ENCODE data around the gene BMP8B. TPM values are rescaled to one million over a fixed set of nuclear protein-coding genes. Genes with fewer than 3 reads are reported as not detected.
"Not testable (repeated sequence)": the region's sequence is repeated elsewhere in the genome, so short reads cannot be mapped to it uniquely, and the experiment has no call there.

The BMP8B gene
- polyA plus RNA-seq, 6 donors from 2014 or later, result 0.09 to 0.84 (median 0.31) TPM; not detected in 2

GRCh38 chr1:39770100-39771021 lies 18.3 kb downstream of the BMP8B start:
- H3K27me3 Mint-ChIP-seq, H3K36me3 Mint-ChIP-seq, H3K4me1 Mint-ChIP-seq, H3K9me3 Mint-ChIP-seq: not testable (repeated sequence)
- DNase-seq, result peak; percentile 41
- peak overlapping the region in 4 of 8 donors; percentile 8 to 63 (median 44) for H3K4me3 Mint-ChIP-seq
- peak overlapping the region in 1 of 6 donors; percentile 70 for H3K27ac Mint-ChIP-seq
- peak; percentile 46 to 56 for ATAC-seq (ENCODE audit: low read depth in 2 of 2)

DNA sequence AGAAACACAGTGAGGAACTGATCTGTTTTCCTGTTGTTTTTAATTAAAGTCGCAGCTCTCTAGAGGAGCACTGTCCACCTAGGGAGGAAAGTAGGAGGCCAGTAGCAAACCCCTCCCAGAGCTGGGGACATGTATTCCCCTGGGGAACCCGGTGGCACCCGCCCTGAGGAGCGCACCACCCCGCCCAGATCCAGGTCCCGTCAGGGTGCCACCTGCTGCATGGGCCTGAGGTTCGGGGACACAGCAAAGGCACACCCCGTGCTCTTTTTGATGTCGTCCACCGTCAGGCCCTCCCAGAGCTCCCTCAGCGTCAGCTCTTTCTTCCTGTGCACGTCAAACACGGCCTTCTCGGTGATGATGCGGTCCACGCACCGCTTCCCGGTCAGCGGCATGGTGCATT lies 19.2 kb downstream of the BMP8B start:
- H3K36me3 Mint-ChIP-seq; H3K9me3 Mint-ChIP-seq; H3K27ac Mint-ChIP-seq; ATAC-seq (ENCODE audit: low read depth in 2 of 2); H3K27me3 Mint-ChIP-seq; H3K4me1 Mint-ChIP-seq; DNase-seq; H3K4me3 Mint-ChIP-seq: not testable (repeated sequence)

DNA sequence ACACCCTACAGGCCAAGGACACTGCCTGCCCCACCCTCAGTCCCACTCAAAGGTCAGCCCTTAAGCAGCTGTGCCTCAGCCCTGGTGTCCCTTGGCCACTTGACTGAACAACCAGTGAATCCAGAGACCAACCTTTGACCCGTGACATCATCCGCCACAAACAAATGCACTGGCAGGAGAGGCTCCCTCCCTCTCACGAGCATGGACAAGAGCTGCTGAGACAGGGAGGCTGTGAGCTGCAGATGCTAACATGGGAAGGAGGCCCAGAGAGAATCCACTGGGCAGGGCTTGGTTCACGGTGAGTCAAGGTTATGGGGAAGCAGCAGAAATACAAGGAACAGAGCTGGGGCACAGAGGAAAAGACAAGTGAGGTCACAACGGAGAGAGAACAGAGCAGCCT lies 22.2 kb downstream of the BMP8B start:
- H3K27ac Mint-ChIP-seq; H3K4me1 Mint-ChIP-seq; H3K36me3 Mint-ChIP-seq; DNase-seq; H3K9me3 Mint-ChIP-seq; H3K27me3 Mint-ChIP-seq; ATAC-seq (ENCODE audit: low read depth in 2 of 2); H3K4me3 Mint-ChIP-seq: not testable (repeated sequence)

GRCh38 chr1:39764512-39764911 lies 24.2 kb downstream of the BMP8B start:
- not testable (repeated sequence) for H3K27ac Mint-ChIP-seq; H3K27me3 Mint-ChIP-seq; H3K4me3 Mint-ChIP-seq; H3K4me1 Mint-ChIP-seq; ATAC-seq (ENCODE audit: low read depth in 2 of 2); H3K36me3 Mint-ChIP-seq; DNase-seq; H3K9me3 Mint-ChIP-seq

DNA sequence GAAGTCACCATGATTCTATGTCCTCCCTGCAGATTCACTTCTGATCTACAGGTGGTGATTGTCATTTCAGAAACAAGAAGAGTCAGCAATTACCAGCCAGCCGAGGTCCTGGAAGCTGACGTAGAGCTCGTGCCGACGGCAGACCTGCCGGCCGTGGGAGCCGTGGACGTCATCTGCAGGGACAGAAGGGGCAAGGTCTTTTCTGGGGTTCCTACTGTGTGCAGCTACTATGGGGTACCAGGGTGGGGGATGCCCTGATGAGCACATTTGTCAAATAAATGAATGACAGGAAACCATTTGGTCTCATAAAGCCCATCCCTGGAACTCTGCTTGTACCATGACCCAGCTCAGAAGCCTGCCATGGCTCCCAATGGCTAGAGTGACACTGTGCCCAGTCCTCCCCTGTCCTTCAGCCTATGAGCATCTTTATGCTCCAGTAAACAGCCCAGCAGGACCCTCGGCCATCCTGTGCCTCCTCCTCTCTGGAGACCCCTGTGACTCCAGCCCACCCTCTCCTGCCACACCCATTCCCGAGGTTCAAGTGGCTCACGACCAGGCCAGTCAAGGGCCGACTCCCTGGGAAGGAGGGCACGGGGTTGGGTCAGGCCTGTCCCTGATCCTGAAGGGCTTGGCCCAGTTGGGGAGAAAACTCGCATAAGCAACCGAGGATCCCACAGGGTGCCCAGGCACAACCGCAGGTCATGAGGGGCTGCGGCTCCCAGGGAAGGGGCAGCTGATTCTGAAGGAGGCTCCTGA lies 24.9 kb downstream of the BMP8B start:
- DNase-seq; H3K27ac Mint-ChIP-seq; H3K27me3 Mint-ChIP-seq; ATAC-seq (ENCODE audit: low read depth in 2 of 2); H3K4me3 Mint-ChIP-seq; H3K4me1 Mint-ChIP-seq; H3K9me3 Mint-ChIP-seq: not testable (repeated sequence)
- H3K36me3 Mint-ChIP-seq, result peaks cover 0 to 10% of the 10 kb centered on the region in 2 donors

DNA sequence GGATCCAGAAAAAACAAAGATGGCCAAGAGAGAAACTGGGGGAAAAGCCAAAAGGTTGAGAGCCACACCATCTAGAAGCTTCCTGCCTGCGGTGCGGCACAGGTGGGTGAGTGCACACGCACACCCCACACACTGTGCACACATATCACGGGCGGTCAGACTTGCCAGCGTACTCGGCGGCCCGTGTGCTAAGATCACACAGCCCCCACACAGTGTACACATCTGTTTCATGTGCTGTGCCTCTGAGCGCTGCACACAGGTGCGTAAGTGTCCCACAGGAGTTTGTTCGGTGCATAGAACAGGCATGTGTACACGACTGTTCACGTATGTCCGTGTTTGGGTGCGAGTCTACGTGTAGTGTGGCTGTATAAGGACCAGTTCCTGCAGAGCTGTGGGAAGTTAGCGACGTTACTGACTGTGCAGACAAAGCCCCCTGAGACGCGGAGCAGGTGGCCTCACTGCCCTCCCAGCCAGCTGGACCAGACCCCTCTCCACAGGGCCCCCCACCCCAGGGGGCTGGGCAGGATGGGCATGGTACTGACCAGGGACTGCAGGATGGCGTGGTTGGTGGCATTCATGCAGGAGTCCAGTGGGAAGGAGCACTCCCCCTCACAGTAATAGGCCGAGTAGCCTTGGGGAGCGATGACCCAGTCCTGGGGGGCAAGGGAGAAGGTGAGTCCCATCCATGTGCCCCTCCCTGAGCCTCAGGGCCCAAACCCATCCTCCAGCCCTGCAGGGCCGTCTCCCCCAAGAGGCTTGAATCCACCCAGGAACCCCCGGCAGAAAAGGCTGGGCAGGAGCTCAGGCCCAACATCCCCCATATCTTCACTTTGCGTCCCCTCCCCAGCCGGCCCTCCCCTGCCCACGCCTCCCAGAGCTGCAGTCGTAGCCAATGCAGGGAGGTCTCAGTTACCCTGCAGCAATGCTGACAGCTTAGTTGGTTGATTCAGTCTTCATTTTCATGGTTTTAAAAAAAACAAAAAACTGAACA lies 25.8 kb downstream of the BMP8B start:
- Mint-ChIP-seq H3K9me3 (no peaks in the 10 kb centered on the region), H3K4me3 (no peak overlapping the region), H3K27me3 (no peaks in the 10 kb centered on the region), H3K4me1 (peaks cover 0 to 4% (median 0%) of the 10 kb centered on the region in 3 donors), H3K27ac (peak overlapping the region in 2 of 6 donors; percentile 74 to 79), H3K36me3 (peaks cover 0 to 11% of the 10 kb centered on the region in 2 donors)
- ATAC-seq (ENCODE audit: low read depth in 2 of 2) (no peak), DNase-seq (no peak)

GRCh38 chr1:39761557-39762260 lies 27.0 kb downstream of the BMP8B start:
- DNase-seq, result no peak
- no peaks in the 10 kb centered on the region for H3K27me3 Mint-ChIP-seq
- peaks cover 0 to 4% (median 0%) of the 10 kb centered on the region in 3 donors for H3K4me1 Mint-ChIP-seq
- no peaks in the 10 kb centered on the region for H3K9me3 Mint-ChIP-seq
- ATAC-seq (ENCODE audit: low read depth in 2 of 2), result no peak
- H3K36me3 Mint-ChIP-seq, result peaks cover 0 to 18% of the 10 kb centered on the region in 2 donors
- H3K27ac Mint-ChIP-seq, result peak overlapping the region in 3 of 6 donors; percentile 14 to 74 (median 26)
- H3K4me3 Mint-ChIP-seq, result peak overlapping the region in 1 of 8 donors; percentile 25

DNA sequence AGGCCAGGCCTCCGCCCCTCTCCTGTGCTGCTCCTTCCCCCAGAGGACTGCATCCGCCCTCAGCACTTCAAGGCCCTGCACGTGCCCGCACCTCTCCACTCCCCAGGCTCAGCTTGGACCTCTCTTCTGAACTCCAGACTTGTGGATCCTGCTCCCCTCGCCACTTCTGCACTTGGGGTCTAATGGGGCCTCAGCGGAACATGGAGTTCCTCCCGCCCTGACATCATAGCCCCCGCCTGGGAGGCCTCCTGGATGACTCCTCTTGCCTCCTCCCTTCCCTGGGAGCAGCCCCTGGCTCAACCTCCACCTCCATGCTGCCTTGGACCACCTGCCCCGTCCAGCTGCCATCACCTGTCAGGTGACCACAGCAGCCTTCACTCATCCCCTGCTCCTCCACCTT lies 27.6 kb downstream of the BMP8B start:
- Mint-ChIP-seq H3K27ac (peak overlapping the region in 3 of 6 donors; percentile 49 to 74 (median 50)), H3K4me3 (peak overlapping the region in 1 of 8 donors; percentile 41), H3K4me1 (peaks cover 0 to 4% (median 0%) of the 10 kb centered on the region in 3 donors), H3K9me3 (no peaks in the 10 kb centered on the region), H3K36me3 (peaks cover 6 to 22% of the 10 kb centered on the region in 2 donors), H3K27me3 (no peaks in the 10 kb centered on the region)
- no peak for DNase-seq
- ATAC-seq (ENCODE audit: low read depth in 2 of 2), result no peak

DNA sequence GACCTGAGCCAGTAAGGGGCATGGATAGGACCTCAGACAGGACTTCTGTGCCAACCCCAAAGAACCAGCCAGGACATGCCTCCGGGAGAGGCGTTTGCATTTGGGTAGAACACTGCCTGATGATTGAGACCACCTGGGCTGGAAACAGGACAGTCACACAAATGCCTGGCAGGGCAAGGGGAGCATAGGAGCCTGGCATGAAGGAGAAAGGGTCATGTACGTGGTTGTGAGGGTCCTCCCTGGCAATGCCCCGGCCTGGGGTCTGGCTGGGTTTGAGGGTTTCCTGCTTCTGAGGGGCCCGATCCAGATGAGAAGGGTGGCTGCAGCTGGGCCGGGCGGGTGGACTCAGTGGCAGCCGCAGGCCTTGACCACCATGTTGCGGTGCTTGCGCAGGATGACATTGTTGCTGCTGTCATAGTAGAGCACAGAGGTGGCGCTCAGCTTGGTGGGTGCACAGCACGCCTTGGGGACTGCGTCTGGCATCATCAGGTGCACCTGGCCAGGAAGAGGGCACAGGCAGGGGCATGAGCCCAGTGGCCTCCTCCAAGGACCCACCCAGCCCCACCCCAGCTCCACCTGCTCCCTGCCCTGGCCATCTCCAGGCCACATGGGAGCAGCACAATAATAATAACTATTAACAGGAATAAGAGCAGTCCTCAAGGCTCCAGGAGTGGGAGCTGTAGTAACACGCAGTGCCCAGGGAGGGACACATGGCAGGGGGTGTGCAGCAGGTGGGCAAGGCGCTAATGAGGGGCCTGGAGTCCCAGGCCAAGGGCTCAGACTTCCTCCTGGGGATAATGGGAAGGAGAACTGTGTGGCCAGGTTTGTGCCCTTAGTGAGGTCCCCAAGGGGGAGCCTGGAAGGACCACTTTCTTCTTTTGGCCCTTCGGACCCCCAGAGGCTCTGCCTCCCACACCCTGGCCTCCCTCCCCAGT lies 28.3 kb downstream of the BMP8B start:
- H3K36me3 Mint-ChIP-seq, result peaks cover 7 to 22% of the 10 kb centered on the region in 2 donors
- ATAC-seq (ENCODE audit: low read depth in 2 of 2) (no peak), DNase-seq (no peak)
- peak overlapping the region in 1 of 6 donors; percentile 74 for H3K27ac Mint-ChIP-seq
- H3K4me3 Mint-ChIP-seq, result no peak overlapping the region
- H3K9me3 Mint-ChIP-seq, result no peaks in the 10 kb centered on the region
- peaks cover 0 to 4% (median 0%) of the 10 kb centered on the region in 3 donors for H3K4me1 Mint-ChIP-seq
- H3K27me3 Mint-ChIP-seq, result no peaks in the 10 kb centered on the region

GRCh38 chr1:39759436-39759726 lies 29.3 kb downstream of the BMP8B start:
- H3K36me3 Mint-ChIP-seq, result peaks cover 7 to 22% of the 10 kb centered on the region in 2 donors
- no peaks in the 10 kb centered on the region for H3K27me3 Mint-ChIP-seq
- DNase-seq (no peak), ATAC-seq (ENCODE audit: low read depth in 2 of 2) (no peak)
- no peaks in the 10 kb centered on the region for H3K9me3 Mint-ChIP-seq
- H3K4me1 Mint-ChIP-seq, result peaks cover 0 to 4% (median 0%) of the 10 kb centered on the region in 3 donors
- H3K4me3 Mint-ChIP-seq, result no peak overlapping the region
- no peak overlapping the region for H3K27ac Mint-ChIP-seq

- H3K36me3 Mint-ChIP-seq, result peaks cover 8 to 27% of the 10 kb centered on the region in 2 donors
- H3K4me3 Mint-ChIP-seq, result no peak overlapping the region
- DNase-seq (no peak), ATAC-seq (ENCODE audit: low read depth in 2 of 2) (no peak)
- no peaks in the 10 kb centered on the region for H3K27me3 Mint-ChIP-seq
- H3K9me3 Mint-ChIP-seq, result no peaks in the 10 kb centered on the region
- peak overlapping the region in 1 of 6 donors; percentile 37 for H3K27ac Mint-ChIP-seq
- peaks cover 0 to 4% (median 0%) of the 10 kb centered on the region in 3 donors for H3K4me1 Mint-ChIP-seq
Measured at GRCh38 chr1:39758556-39759435, 29.9 kb downstream of the BMP8B start.

Measured in naive B cell (primary cell).